ENCODE results near the gene STAU1.
"Not testable (repeated sequence)": the region's sequence is repeated elsewhere in the genome, so short reads cannot be mapped to it uniquely, and the experiment has no call there.

STAU1 gene

GRCh38 chr20:49112596-49113274 is 75.4 kb downstream of the STAU1 start:
- DNase-seq, result no peak

- DNase-seq, result no peak
These were observed 77.1 kb downstream of the STAU1 start for GRCh38 chr20:49110767-49111694.

- no peak for DNase-seq
These were observed 81.8 kb downstream of the STAU1 start for GRCh38 chr20:49106328-49106727.

- not testable (repeated sequence) for DNase-seq
These were observed 83.1 kb downstream of the STAU1 start for GRCh38 chr20:49104979-49105547.

- no peak for DNase-seq
These were observed 83.8 kb downstream of the STAU1 start for GRCh38 chr20:49104365-49104648.

- no peak for DNase-seq
These were observed 84.3 kb downstream of the STAU1 start for GRCh38 chr20:49103647-49104364.

- no peak for DNase-seq
These were observed 85.1 kb downstream of the STAU1 start for GRCh38 chr20:49103019-49103418.

- DNase-seq, result no peak
These were observed 87.2 kb downstream of the STAU1 start for GRCh38 chr20:49100972-49101371.

- DNase-seq, result not testable (repeated sequence)
These were observed 87.8 kb downstream of the STAU1 start for GRCh38 chr20:49100292-49100691.

GRCh38 chr20:49099011-49099410 is 89.1 kb downstream of the STAU1 start:
- DNase-seq, result no peak

- DNase-seq, result no peak
These were observed 90.0 kb downstream of the STAU1 start for GRCh38 chr20:49098136-49098535.

GRCh38 chr20:49097159-49097558 is 91.0 kb downstream of the STAU1 start:
- DNase-seq, result no peak

GRCh38 chr20:49096203-49096730 is 91.9 kb downstream of the STAU1 start:
- DNase-seq, result no peak

GRCh38 chr20:49091762-49092161 is 96.4 kb downstream of the STAU1 start:
- DNase-seq, result no peak

GRCh38 chr20:49091104-49091503 is 97.0 kb downstream of the STAU1 start:
- no peak for DNase-seq

- not testable (repeated sequence) for DNase-seq
These were observed 105.8 kb downstream of the STAU1 start for GRCh38 chr20:49082295-49082694.

GRCh38 chr20:49078310-49078709 is 109.8 kb downstream of the STAU1 start:
- DNase-seq, result no peak

GRCh38 chr20:49074521-49074920 is 113.6 kb downstream of the STAU1 start:
- no peak for DNase-seq

Data from NCI-H2081 (cell line).